Head of caudate nucleus (tissue), 42 donors: Measurements from ENCODE around the gene TRIM68.

Source experiments
- DNase-seq, 42 donors: peaks; one replicate each; pipeline versions ENCODE4 v3.0.0 to v3.0.0-alpha.2; 2020 to 2021; ENCODE audit warnings: mixed read lengths in 7 of 42
- intact Hi-C: fragments of 100-400 bp; cut with DNase I; formaldehyde crosslinking; loops from one replicate; pipeline ENCODE4 v1.15.0; 2022

The TRIM68 gene

GRCh38 chr11:4610258-4610935 lies 2.4 kb upstream of the TRIM68 start:
- DNase-seq: no peak
- intact Hi-C loops: no loop called here

- intact Hi-C loops: no loop called here
- no peak for DNase-seq
Observed at GRCh38 chr11:4607096-4607495, 935 bp downstream of the TRIM68 start.

GRCh38 chr11:4606231-4607015 lies 1.6 kb downstream of the TRIM68 start:
- intact Hi-C loops: no loop called here

GRCh38 chr11:4605057-4605456 lies 3.0 kb downstream of the TRIM68 start:
- intact Hi-C loops: no loop called here
- DNase-seq: no peak

More at GRCh38 chr11:4606231-4607015, 1.6 kb downstream of the TRIM68 start:
- no peak for DNase-seq

- intact Hi-C loops: no loop called here
- DNase-seq: no peak
Observed at GRCh38 chr11:4593739-4594138, 14.3 kb downstream of the TRIM68 start, which contains the start of gene OR52I1. Gene OR52I1 (plus strand): TSS chr11:4594039. CDS start chr11:4594039, 0 bp downstream.

GRCh38 chr11:4589017-4589416 lies 19.0 kb downstream of the TRIM68 start:
- no peak for DNase-seq
- intact Hi-C loops: no loop called here

- DNase-seq: no peak
- intact Hi-C loops: no loop called here
Observed at GRCh38 chr11:4581443-4581842, 26.6 kb downstream of the TRIM68 start, which contains the start of gene OR52I2. Gene OR52I2 (plus strand): TSS chr11:4581743.

- no peak for DNase-seq
- intact Hi-C loops: no loop called here
Observed at GRCh38 chr11:4580124-4580523, 27.9 kb downstream of the TRIM68 start.

GRCh38 chr11:4578624-4579023 lies 29.4 kb downstream of the TRIM68 start:
- intact Hi-C loops: no loop called here
- DNase-seq: no peak

GRCh38 chr11:4577761-4578160 lies 30.3 kb downstream of the TRIM68 start:
- DNase-seq: no peak
- intact Hi-C loops: no loop called here

- intact Hi-C loops: no loop called here
- no peak for DNase-seq
Observed at GRCh38 chr11:4576880-4577279, 31.2 kb downstream of the TRIM68 start.

GRCh38 chr11:4569075-4569474 lies 39.0 kb downstream of the TRIM68 start:
- DNase-seq: no peak
- intact Hi-C loops: no loop called here

GRCh38 chr11:4565371-4565770 lies 42.7 kb downstream of the TRIM68 start:
- no peak for DNase-seq
- intact Hi-C loops: no loop called here

GRCh38 chr11:4560467-4560866 lies 47.6 kb downstream of the TRIM68 start:
- no peak for DNase-seq
- intact Hi-C loops: no loop called here

GRCh38 chr11:4559527-4560440 lies 48.2 kb downstream of the TRIM68 start:
- DNase-seq: no peak

GRCh38 chr11:4551346-4551979 lies 56.6 kb downstream of the TRIM68 start:
- intact Hi-C loops: no loop called here

More at GRCh38 chr11:4559527-4560440, 48.2 kb downstream of the TRIM68 start:
- intact Hi-C loops: no loop called here

More at GRCh38 chr11:4551346-4551979, 56.6 kb downstream of the TRIM68 start:
- peak in 15 of 42 donors; percentile 1 to 69 (median 24) for DNase-seq
